Ovary (tissue), 9 donors: ENCODE results near the gene LMX1A. TPM values are rescaled to one million over a fixed set of nuclear protein-coding genes. Genes with fewer than 3 reads are reported as not detected.

Experiments used
- DNase-seq, 5 donors: peaks; one replicate each; pipeline ENCODE4 v3.0.0-alpha.2; 2019 to 2020
- H3K27ac ChIP-seq, 2 donors: fragments of 200-600 bp; one replicate each; pipeline versions ENCODE4 v1.5.1 to v1.8.0; 2019 to 2022
- H3K27me3 ChIP-seq: fragments of 200-600 bp; one replicate; pipeline ENCODE4 v1.8.0; 2022
- H3K36me3 ChIP-seq: fragments of 200-600 bp; sonication (generic); one replicate; pipeline ENCODE4 v1.5.1; 2019
- H3K4me1 ChIP-seq: one replicate; pipeline ENCODE4 v1.8.1; 2013; ENCODE audit warnings: mild to moderate bottlenecking, moderate library complexity; ENCODE audit not compliant: insufficient read depth
- H3K4me3 ChIP-seq: fragments of 200-600 bp; sonication (generic); one replicate; pipeline ENCODE4 v1.5.1; 2017
- H3K9me3 ChIP-seq, 2 donors: fragments of 200-600 bp in 1 of 2; sonication (generic) in 1 of 2; one replicate each; pipeline versions ENCODE4 v1.5.1 to v1.8.1; 2013 to 2019; ENCODE audit warnings: mild to moderate bottlenecking in 1 of 2, moderate library complexity in 1 of 2
- EP300 ChIP-seq: sonication (generic); formaldehyde crosslinking; IDR thresholded peaks from one replicate; pipeline ENCODE4 v1.6.1; 2017; ENCODE audit warnings: antibody characterized with exemption
- POLR2A ChIP-seq: fragments of 450-650 bp; IDR thresholded peaks from one replicate; pipeline ENCODE4 v1.6.1; 2017; ENCODE audit warnings: antibody characterized with exemption, mild to moderate bottlenecking, moderate library complexity
- WGBS, 3 donors: extraction: QIAGEN DNeasy Blood & Tissue Kit in 1 of 3; methylation state at CpG; one replicate each; pipeline versions ENCODE4 v1.1.5 to v1.1.7; 2013 to 2017; 5-methylcytosine and 5-hydroxymethylcytosine counted together
- intact Hi-C, 4 donors: fragments of 100-400 bp; cut with DNase I; formaldehyde crosslinking; loops; one replicate each; pipeline versions ENCODE4 v1.11.0 to v1.15.1; 2022 to 2023
- polyA plus RNA-seq, 2 donors: library from polyadenylated mRNA; stranded (reverse); fragments of 200-250 nt in 1 of 2; fragments of 350-450 nt in 1 of 2; fragmentation: Illumina TruSeq in 1 of 2; extraction: RNeasy Lipid Tissue Mini Kit (QIAGEN cat#74804) in 1 of 2; gene quantifications; one replicate each; pipeline ENCODE4 v1.2.3, GENCODE V29; 2013 to 2014
- total RNA-seq, 7 donors: library from RNA; depleted of rRNA in 2 of 7; stranded (reverse); fragments of >200 nt in 2 of 7; fragmentation: NEBNext Ultra II Directional in 3 of 7; extraction: Animal tissue kit (Norgen Biotek cat#: 25700) in 3 of 7; gene quantifications; one replicate each; pipeline versions ENCODE4 v1.1.0 to v1.2.4, GENCODE V29; 2016 to 2023
- TF ChIP-seq, protein P1 (sequence below), 3 donors: fragments of 450-650 bp in 2 of 3; fragments of 200-600 bp in 1 of 3; IDR thresholded peaks; one replicate each; pipeline versions ENCODE4 v1.5.1 to v1.8.0; 2016 to 2022; ENCODE audit warnings: antibody characterized with exemption in 3 of 3, mild to moderate bottlenecking in 1 of 3
- donor health status: DM: no; HTN: no; CAD: no; lungs with moderate emphysema.
- donor health status: DM: no; HTN: no; CAD: no.
- donor health status: Bipolar disorder and iron deficiency.
- donor health status: DM: yes; HTN: yes; CAD: no.
- donor health status: DM: no; HTN: no; CAD: no.
- donor health status: DM: yes; HTN: yes; CAD: no.

LMX1A gene
- total and polyA plus RNA-seq, 9 donors = 0.15 TPM; not detected in 8

DNA sequence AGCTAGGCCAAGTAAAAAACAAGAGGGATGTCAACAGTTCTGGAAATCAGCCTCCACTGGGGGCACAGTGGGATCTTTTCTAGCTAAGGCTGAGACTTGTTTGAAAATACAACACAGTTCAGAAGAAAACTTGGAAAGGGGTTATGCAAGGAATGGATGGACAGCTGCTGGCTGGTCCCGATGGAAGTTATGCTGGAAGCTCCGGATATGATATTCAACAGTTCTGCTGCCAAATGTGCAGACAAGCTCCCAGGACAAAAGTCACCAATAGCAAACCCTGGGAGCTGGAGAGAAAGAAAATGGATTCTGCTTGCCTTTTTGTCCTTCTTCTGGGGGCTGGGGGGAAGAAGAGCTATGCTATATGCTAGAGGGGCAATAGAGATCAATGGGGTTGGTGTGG is 14.3 kb downstream of the LMX1A start:
- intact Hi-C loops = no loop called here
- TF ChIP-seq POLR2A (no peak), EP300 (no peak)
- TF ChIP-seq, protein P1, sequence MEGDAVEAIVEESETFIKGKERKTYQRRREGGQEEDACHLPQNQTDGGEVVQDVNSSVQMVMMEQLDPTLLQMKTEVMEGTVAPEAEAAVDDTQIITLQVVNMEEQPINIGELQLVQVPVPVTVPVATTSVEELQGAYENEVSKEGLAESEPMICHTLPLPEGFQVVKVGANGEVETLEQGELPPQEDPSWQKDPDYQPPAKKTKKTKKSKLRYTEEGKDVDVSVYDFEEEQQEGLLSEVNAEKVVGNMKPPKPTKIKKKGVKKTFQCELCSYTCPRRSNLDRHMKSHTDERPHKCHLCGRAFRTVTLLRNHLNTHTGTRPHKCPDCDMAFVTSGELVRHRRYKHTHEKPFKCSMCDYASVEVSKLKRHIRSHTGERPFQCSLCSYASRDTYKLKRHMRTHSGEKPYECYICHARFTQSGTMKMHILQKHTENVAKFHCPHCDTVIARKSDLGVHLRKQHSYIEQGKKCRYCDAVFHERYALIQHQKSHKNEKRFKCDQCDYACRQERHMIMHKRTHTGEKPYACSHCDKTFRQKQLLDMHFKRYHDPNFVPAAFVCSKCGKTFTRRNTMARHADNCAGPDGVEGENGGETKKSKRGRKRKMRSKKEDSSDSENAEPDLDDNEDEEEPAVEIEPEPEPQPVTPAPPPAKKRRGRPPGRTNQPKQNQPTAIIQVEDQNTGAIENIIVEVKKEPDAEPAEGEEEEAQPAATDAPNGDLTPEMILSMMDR (IDR thresholded peaks at IDR 0.05) = no peak
- WGBS, 3 donors = 49 to 79% (median 64%) methylated on average over 2 of the region's 2 CpGs
- Histone ChIP-seq H3K4me1 (no peaks in the 10 kb centered on the region), H3K27me3 (no peaks in the 10 kb centered on the region), H3K27ac (no peak overlapping the region), H3K4me3 (no peak overlapping the region), H3K9me3 (no peaks in the 10 kb centered on the region), H3K36me3 (no peaks in the 10 kb centered on the region)
- DNase-seq = no peak

DNA sequence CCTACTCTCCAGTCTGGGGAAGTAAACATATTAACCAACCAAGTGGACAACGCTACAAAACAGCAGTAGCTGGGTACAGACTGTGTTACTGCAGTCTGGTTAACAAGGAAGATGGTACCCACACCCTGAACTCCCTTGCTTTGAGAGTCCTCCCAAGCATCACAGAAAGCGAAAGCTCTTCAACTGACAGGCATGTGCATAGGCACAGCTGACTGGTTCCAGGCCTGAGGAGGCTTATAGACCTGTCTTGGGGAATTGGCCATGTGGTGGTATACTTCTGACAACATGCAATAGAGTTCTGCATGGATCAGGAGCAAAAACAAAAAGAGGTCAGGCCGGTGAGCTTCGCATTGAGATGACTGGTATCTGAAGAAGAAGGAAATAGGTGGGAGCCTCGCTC is 17.4 kb downstream of the LMX1A start:
- Histone ChIP-seq H3K27me3 (no peaks in the 10 kb centered on the region), H3K4me1 (no peaks in the 10 kb centered on the region), H3K36me3 (no peaks in the 10 kb centered on the region), H3K9me3 (no peaks in the 10 kb centered on the region), H3K4me3 (no peak overlapping the region), H3K27ac (no peak overlapping the region)
- WGBS, 3 donors = 87 to 98% (median 96%) methylated on average over 5 of the region's 5 CpGs
- intact Hi-C loops = no loop called here
- DNase-seq = no peak
- TF ChIP-seq EP300 (no peak), POLR2A (no peak)
- TF ChIP-seq, protein P1 (IDR thresholded peaks at IDR 0.05) = no peak

DNA sequence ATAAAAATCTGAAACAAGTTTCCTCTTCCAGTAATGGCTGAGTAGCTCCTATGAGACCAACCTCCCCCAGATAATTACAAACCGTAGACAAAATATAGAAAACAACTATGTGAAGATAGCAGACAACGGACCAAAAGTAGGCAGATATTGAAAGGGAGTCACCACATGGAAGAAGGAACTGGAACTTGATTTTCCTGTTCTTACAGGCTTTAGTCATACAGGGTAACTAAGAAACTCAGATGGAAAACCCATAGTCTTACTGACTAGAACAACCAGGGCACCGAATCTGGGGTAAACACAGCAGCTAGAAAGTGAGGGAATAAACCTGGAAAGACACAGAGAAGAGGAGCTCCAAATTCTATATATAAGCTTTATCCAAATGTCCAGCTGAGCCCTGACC is 26.0 kb downstream of the LMX1A start:
- 32 to 36% (median 34%) methylated on average over 3 of the region's 3 CpGs for WGBS, 3 donors
- no peaks in the 10 kb centered on the region for H3K36me3 ChIP-seq
- no peak overlapping the region for H3K4me3 ChIP-seq
- intact Hi-C loops = no loop called here
- no peaks in the 10 kb centered on the region for H3K9me3 ChIP-seq
- TF ChIP-seq, protein P1 (IDR thresholded peaks at IDR 0.05) = no peak
- TF ChIP-seq EP300 (no peak), POLR2A (no peak)
- no peak for DNase-seq
- no peaks in the 10 kb centered on the region for H3K27me3 ChIP-seq
- no peak overlapping the region for H3K27ac ChIP-seq
- no peaks in the 10 kb centered on the region for H3K4me1 ChIP-seq

DNA sequence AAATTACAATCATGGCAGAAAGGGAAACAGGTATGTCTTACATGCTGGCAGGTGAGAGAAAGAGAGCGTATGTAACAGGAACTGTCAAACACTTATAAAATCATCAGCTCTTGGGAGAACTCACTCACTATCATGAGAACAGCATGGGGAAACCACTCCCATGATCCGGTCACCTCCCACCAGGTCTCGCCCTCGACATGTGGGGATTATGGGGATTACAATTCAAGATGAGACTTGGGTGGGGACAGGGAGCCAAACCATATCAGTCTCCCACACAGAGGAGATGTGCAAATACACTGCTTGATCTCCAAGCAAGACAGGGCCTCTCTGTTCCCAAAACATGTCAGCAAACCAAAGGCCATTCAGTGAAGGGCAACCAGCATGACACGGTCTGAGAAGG is 27.4 kb downstream of the LMX1A start:
- H3K27me3 ChIP-seq = no peaks in the 10 kb centered on the region
- WGBS, 3 donors = 67 to 76% (median 74%) methylated on average over 5 of the region's 5 CpGs

More for the DNA sequence above, 27.4 kb downstream of the LMX1A start:
- no peaks in the 10 kb centered on the region for H3K36me3 ChIP-seq
- DNase-seq = no peak
- no peaks in the 10 kb centered on the region for H3K9me3 ChIP-seq
- intact Hi-C loops = loop anchor here in 1 of 4 donors (5.0 kb wide), 1 partner anchor 618 kb away; no protein-coding TSS in a partner anchor
- H3K4me3 ChIP-seq = no peak overlapping the region
- TF ChIP-seq POLR2A (no peak), EP300 (no peak)
- TF ChIP-seq, protein P1 (IDR thresholded peaks at IDR 0.05) = no peak
- no peak overlapping the region for H3K27ac ChIP-seq
- no peaks in the 10 kb centered on the region for H3K4me1 ChIP-seq
